ENCODE data around the gene AFF2. TPM values are rescaled to one million over a fixed set of nuclear protein-coding genes. Genes with fewer than 3 reads are reported as not detected.

The AFF2 gene
- total and polyA plus RNA-seq, 2 donors (not counting 3 experiments of a cell fraction or from before 2014, with no cell fraction given) = 0.03 to 0.07 TPM

DNA sequence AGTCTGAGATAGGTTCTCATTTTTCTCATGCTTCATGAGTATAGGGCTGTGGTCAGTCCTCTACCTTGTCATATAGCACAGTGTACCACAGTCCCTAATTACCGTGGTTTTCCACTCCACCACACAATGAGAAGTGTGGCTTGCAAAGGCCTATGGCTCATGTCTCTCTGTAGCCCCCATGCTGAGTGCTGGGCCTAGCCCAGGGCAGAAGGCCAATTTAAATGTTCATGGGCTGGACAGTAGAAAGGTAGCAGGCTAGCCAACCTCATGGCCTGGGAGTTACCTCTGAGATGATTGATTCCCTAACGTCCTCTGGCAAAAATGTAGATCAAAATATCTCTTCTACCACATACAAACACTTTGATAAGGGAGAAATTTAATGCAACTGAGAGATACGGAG lies 222.5 kb downstream of the AFF2 start:
- dilution Hi-C loops (cut with MboI; ENCODE audit: extremely low pct_ligation_motif_present, low sequenced_read_pairs) = no loop called here

More for the DNA sequence above, 222.5 kb downstream of the AFF2 start:
- Histone ChIP-seq H3K4me1 (ENCODE audit: control insufficient read depth, extremely low read depth, insufficient read depth, low read length) (no peaks in the 10 kb centered on the region), H3K4me3 (replicated peaks in 1 of 3; ENCODE audit: insufficient read depth in 1 of 3, low read depth in 1 of 3, low read length in 3 of 3) (no peak overlapping the region), H2AFZ (ENCODE audit: low read depth, low read length) (no peak overlapping the region), H3K9ac (replicated peaks; ENCODE audit: extremely low read depth, insufficient read depth, low read length) (no peak overlapping the region), H3K9me3 (replicated peaks; ENCODE audit: control insufficient read depth, insufficient read depth, low read length) (no peaks in the 10 kb centered on the region), H4K20me1 (replicated peaks; ENCODE audit: control insufficient read depth, extremely low read depth, insufficient read depth, low read length) (no peaks in the 10 kb centered on the region), H3K4me2 (ENCODE audit: insufficient read depth, low read length) (no peak overlapping the region), H3K79me2 (ENCODE audit: control insufficient read depth, insufficient read depth, low read length) (no peaks in the 10 kb centered on the region), H3K9me1 (replicated peaks; ENCODE audit: control insufficient read depth, extremely low read depth, insufficient read depth, low read length) (no peaks in the 10 kb centered on the region), H3K27ac (ENCODE audit: insufficient read depth, low read depth, low read length) (no peak overlapping the region), H3K36me3 (ENCODE audit: control insufficient read depth in 2 of 2, extremely low read depth in 1 of 2, insufficient read depth in 2 of 2, low read length in 2 of 2) (no peaks in the 10 kb centered on the region), H3K27me3 (ENCODE audit: control insufficient read depth in 2 of 2, insufficient read depth in 2 of 2, low read length in 2 of 2) (no peaks in the 10 kb centered on the region)
- POLR2A ChIA-PET = no interaction called here
- intact Hi-C loops (cut with micrococcal nuclease) = no loop called here
- CTCF ChIA-PET = no interaction called here
- TF ChIP-seq, protein P1, sequence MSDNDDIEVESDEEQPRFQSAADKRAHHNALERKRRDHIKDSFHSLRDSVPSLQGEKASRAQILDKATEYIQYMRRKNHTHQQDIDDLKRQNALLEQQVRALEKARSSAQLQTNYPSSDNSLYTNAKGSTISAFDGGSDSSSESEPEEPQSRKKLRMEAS (IDR thresholded peaks at IDR 0.05; ENCODE audit: insufficient read depth, insufficient read length) = no peak
- TF ChIP-seq GATA2 (IDR thresholded peaks at IDR 0.05; ENCODE audit: insufficient read depth, insufficient read length, low read depth, low read length) (no peak), POLR2AphosphoS5 (IDR thresholded peaks at IDR 0.05; ENCODE audit: insufficient read depth, low read depth, low read length) (no peak), MYC (IDR thresholded peaks at IDR 0.05; ENCODE audit: low read depth, low read length) (no peak), EZH2 (IDR thresholded peaks at IDR 0.05; ENCODE audit: borderline replicate concordance, low read depth, low read length, severe bottlenecking) (no peak), JUN (IDR thresholded peaks at IDR 0.05; ENCODE audit: borderline replicate concordance, insufficient read depth, insufficient read length, low read depth) (no peak), POLR2A (IDR thresholded peaks at IDR 0.05; ENCODE audit: low read depth, low read length) (no peak), FOS (IDR thresholded peaks at IDR 0.05; ENCODE audit: borderline replicate concordance, insufficient read depth, low read length) (no peak)
- TF ChIP-seq, protein P2, sequence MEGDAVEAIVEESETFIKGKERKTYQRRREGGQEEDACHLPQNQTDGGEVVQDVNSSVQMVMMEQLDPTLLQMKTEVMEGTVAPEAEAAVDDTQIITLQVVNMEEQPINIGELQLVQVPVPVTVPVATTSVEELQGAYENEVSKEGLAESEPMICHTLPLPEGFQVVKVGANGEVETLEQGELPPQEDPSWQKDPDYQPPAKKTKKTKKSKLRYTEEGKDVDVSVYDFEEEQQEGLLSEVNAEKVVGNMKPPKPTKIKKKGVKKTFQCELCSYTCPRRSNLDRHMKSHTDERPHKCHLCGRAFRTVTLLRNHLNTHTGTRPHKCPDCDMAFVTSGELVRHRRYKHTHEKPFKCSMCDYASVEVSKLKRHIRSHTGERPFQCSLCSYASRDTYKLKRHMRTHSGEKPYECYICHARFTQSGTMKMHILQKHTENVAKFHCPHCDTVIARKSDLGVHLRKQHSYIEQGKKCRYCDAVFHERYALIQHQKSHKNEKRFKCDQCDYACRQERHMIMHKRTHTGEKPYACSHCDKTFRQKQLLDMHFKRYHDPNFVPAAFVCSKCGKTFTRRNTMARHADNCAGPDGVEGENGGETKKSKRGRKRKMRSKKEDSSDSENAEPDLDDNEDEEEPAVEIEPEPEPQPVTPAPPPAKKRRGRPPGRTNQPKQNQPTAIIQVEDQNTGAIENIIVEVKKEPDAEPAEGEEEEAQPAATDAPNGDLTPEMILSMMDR (IDR thresholded peaks at IDR 0.05; ENCODE audit: extremely low read depth in 1 of 2, insufficient read depth in 1 of 2, low read depth in 1 of 2, low read length in 2 of 2) = no peak
- FAIRE-seq (no peak), DNase-seq (ENCODE audit: low read depth, low spot score) (no peak)
- no TSS peak for BruUV-seq (replicated peaks)

Data from endothelial cell of umbilical vein (primary cell).